ENCODE data around the gene UFSP1. TPM values are rescaled to one million over a fixed set of nuclear protein-coding genes. Genes with fewer than 3 reads are reported as not detected.
A peak's percentile ranks its signal among the peaks of the same experiment; 100 is the strongest.

The UFSP1 gene
- total RNA-seq, 1 donor from 2014 or later, result 2.4 TPM

DNA sequence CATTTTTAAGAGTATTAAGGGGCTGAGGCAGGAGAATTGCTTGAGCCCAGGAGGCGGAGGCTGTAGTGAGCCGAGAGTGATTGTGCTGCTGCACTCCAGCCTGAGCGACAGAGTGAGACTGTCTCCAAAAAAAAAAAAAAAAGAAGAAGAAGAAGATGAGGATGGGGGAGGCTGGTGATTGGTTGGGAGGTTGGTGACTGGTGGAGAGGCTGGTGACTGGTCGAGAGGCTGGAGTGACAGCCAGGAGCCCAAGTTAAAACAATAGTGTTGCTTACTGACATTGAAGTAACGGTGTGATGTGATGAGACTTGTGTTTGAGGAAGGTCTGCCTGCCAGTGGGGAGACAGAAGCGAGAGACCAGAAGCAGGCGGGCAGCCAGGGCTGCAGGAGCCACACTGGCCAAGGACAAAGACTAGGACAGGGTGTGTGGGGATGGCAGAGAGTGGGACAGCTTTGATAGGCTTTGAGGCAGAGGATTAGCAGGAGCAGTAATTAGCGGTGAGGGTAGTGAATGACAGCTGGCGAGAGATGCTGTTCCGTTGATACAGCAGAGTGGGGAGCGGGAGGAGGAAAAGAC, 9.7 kb downstream of the UFSP1 start:
- TF ChIP-seq CTCF (IDR thresholded peaks at IDR 0.05; ENCODE audit: borderline replicate concordance), result no peak
- Histone ChIP-seq H3K27me3 (ENCODE audit: low read depth) (no peaks in the 10 kb centered on the region), H3K27ac (replicated peaks) (peak overlapping the region; percentile 61), H3K4me3 (no peak overlapping the region), H3K9me3 (replicated peaks) (no peaks in the 10 kb centered on the region), H3K36me3 (peaks cover 74% of the 10 kb centered on the region), H3K4me1 (peaks cover 55% of the 10 kb centered on the region)
- intact Hi-C loops (cut with micrococcal nuclease), result no loop called here
- DNase-seq, result no peak

DNA sequence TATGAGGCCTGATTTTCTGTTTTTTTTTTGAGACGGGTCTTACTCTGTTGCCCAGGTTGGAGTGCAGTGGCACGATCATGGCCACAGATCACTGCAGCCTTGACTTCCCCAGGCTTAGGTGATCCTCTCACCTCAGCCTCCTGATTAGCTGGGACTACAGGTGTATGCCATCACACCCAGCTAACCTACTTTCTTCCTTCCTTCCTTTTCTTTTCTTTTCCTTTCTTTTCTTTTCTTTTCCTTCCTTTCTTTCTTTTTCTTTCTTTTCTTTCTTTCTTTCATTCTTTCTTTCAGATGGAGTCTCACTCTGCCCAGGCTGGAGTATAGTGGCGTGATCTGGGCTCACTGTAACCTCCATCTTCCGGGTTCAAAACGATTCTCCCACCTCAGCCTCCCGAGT, 10.8 kb downstream of the UFSP1 start:
- Histone ChIP-seq H3K4me3 (no peak overlapping the region), H3K36me3 (peaks cover 64% of the 10 kb centered on the region), H3K4me1 (peaks cover 62% of the 10 kb centered on the region), H3K27ac (replicated peaks) (no peak overlapping the region), H3K9me3 (replicated peaks) (no peaks in the 10 kb centered on the region), H3K27me3 (ENCODE audit: low read depth) (no peaks in the 10 kb centered on the region)
- TF ChIP-seq CTCF (IDR thresholded peaks at IDR 0.05; ENCODE audit: borderline replicate concordance), result no peak
- DNase-seq, result no peak
- intact Hi-C loops (cut with micrococcal nuclease), result no loop called here

GRCh38 chr7:100878013-100878412, 11.5 kb downstream of the UFSP1 start:
- Histone ChIP-seq H3K36me3 (peaks cover 64% of the 10 kb centered on the region), H3K27ac (replicated peaks) (no peak overlapping the region), H3K4me3 (no peak overlapping the region), H3K9me3 (replicated peaks) (no peaks in the 10 kb centered on the region), H3K4me1 (peaks cover 62% of the 10 kb centered on the region), H3K27me3 (ENCODE audit: low read depth) (no peaks in the 10 kb centered on the region)
- no peak for TF ChIP-seq CTCF (IDR thresholded peaks at IDR 0.05; ENCODE audit: borderline replicate concordance)
- intact Hi-C loops (cut with micrococcal nuclease), result no loop called here
- DNase-seq, result no peak

GRCh38 chr7:100875356-100875751, 14.2 kb downstream of the UFSP1 start:
- intact Hi-C loops (cut with micrococcal nuclease), result no loop called here
- DNase-seq, result peak; percentile 45
- Histone ChIP-seq H3K9me3 (replicated peaks) (no peaks in the 10 kb centered on the region), H3K36me3 (peaks cover 67% of the 10 kb centered on the region), H3K27ac (replicated peaks) (peak overlapping the region; percentile 92), H3K4me3 (peak overlapping the region; percentile 96), H3K4me1 (peaks cover 61% of the 10 kb centered on the region), H3K27me3 (ENCODE audit: low read depth) (no peaks in the 10 kb centered on the region)
- TF ChIP-seq CTCF (IDR thresholded peaks at IDR 0.05; ENCODE audit: borderline replicate concordance), result no peak

GRCh38 chr7:100874577-100875355, 14.7 kb downstream of the UFSP1 start, which contains the start of gene SRRT:
Gene SRRT, plus strand, starts transcription at chr7:100875103. Its CDS starts 488 bp downstream, at chr7:100875591.
- peaks cover 72% of the 10 kb centered on the region for H3K36me3 ChIP-seq
- intact Hi-C loops (cut with micrococcal nuclease), result no loop called here
- H3K4me1 ChIP-seq, result peaks cover 55% of the 10 kb centered on the region
- no peaks in the 10 kb centered on the region for H3K27me3 ChIP-seq (ENCODE audit: low read depth)
- TF ChIP-seq CTCF (IDR thresholded peaks at IDR 0.05; ENCODE audit: borderline replicate concordance), result peak; percentile 70
- peak within 1 kb of the TSS; percentile 96 for H3K4me3 ChIP-seq
- peak; percentile 99 for DNase-seq
- H3K9me3 ChIP-seq (replicated peaks), result no peaks in the 10 kb centered on the region
- H3K27ac ChIP-seq (replicated peaks), result peak within 1 kb of the TSS; percentile 92
